Rectal smooth muscle tissue (tissue), 1 donor: ENCODE data around the gene C21orf91.

Experiments
- H3K27ac ChIP-seq: one replicate; pipeline ENCODE4 v1.7.0; 2013; ENCODE audit warnings: low read depth, low read length, inconsistent platforms
- H3K27me3 ChIP-seq: one replicate; pipeline ENCODE4 v1.7.0; 2013; ENCODE audit warnings: low read length; ENCODE audit not compliant: control insufficient read depth, insufficient read depth
- H3K36me3 ChIP-seq: one replicate; pipeline ENCODE4 v1.7.0; 2013; ENCODE audit warnings: low read length; ENCODE audit not compliant: control insufficient read depth, insufficient read depth
- H3K4me1 ChIP-seq: one replicate; pipeline ENCODE4 v1.7.0; 2013; ENCODE audit warnings: low read length; ENCODE audit not compliant: control insufficient read depth, insufficient read depth
- H3K4me3 ChIP-seq: one replicate; pipeline ENCODE4 v1.7.0; 2013; ENCODE audit warnings: low read length
- H3K9ac ChIP-seq: one replicate; pipeline ENCODE4 v1.7.0; 2013; ENCODE audit warnings: low read length

Gene C21orf91

DNA sequence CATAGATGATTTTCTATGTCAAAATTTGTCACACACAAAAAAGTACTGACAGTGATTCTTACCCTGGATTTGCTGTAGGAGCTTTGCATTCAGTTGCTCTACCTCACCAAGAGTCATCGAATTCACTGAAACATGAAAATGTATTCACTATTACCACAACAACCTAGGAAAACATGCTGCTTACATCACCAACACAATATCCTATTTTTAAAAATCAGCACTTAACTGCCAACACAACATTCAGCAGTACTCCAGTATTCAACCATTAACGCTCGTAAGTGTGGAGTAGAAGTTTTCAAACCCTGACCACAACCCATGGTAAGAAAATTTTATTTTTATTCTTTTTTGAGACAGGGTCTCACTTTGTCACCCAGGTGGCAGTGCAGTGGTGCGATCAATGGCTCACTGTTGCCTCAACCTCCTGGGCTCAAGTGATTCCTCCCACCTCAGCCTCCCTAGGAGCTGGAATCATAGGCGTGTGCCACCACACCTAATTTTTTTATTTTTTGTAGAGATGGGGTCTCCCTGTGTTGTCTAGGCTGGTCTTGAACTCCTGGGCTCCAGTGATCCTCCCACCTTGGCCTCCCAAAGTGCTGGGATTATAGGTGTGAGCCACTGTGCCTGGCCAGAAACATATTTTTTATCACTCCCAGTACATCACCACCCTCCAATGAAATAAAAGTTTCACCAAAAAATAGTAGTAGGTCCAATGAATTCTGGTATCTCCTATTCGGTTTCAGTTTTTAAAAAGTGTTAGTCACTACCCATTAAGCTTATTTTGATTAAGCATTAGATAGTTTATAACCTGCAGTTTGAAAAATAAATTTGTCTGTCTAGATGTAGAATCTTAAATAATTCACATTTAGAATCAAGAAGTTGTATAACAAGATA, 23.8 kb downstream of the C21orf91 start:
- Histone ChIP-seq H3K9ac (no peak overlapping the region), H3K27ac (no peak overlapping the region), H3K27me3 (no peaks in the 10 kb centered on the region), H3K4me1 (peaks cover 9% of the 10 kb centered on the region), H3K36me3 (no peaks in the 10 kb centered on the region), H3K4me3 (no peak overlapping the region)

DNA sequence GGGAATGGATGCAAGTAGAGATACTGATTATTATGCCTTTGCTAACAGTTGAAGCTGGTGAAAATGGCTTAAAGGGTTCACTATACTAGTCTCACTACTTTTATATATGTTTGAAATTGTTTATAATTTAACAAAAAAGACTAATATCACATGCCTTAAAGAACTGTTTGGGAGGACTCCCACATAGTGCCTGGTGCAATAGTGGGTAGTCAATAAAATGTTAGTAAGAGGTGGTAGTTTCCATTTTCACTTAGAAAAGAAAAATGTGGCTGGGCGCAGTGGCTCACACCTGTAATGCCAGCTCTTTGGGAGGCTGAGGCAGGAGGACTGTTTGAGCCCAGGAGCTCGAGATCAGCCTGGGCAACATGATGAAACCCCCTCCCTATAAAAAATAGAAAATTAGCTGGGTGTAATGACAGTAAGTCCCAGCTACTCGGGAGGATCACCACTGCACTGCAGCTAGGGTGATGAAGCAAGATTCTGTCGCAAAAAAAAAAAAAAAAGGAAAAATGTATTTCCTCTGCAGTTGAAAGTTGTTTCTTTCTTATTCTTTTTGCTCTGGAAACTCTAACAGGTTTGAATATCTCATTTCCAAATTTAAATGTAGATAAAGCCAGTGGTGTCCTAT, 24.5 kb downstream of the C21orf91 start:
- Histone ChIP-seq H3K27me3 (no peaks in the 10 kb centered on the region), H3K4me1 (peaks cover 9% of the 10 kb centered on the region), H3K36me3 (no peaks in the 10 kb centered on the region), H3K4me3 (no peak overlapping the region), H3K9ac (no peak overlapping the region), H3K27ac (no peak overlapping the region)

DNA sequence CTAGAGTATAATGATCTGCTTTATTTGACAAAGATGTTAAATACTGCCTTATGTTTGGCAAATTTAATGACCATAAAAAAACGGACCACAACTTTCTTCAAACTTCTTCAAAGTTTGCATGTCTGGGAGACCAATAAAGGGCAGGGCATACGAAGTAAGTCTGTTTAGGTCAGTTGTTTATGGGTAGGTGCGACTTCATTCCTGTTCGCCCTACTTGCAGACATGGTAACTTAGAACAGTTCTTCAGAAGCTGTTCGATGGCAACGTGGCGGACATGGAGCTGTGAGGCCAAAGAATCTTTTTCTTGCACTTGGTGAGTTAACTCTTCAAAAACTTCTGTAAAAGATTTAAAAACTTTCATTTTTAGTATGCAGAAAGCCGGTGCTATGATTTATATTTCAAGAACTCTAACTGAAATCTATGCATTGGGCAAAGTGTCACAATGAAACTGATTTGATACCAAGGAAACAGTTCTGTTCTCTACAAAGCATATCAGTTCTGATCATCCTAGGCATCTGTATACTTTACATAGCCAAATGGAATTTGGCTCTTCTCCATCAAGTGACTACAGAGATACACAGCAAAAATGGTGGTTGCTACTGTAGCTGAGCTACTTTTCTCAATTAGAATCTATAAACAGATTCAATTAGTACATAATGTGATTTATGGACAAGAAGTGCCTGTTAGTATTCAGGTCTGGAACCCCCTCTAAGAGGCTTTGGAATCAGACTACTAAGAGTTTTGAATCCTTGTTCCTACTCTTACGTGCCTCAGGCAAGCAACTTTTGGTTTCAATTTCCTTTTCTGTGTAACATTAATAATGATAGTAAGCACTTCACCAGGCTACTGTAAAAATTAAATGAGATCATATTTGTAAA, 25.7 kb downstream of the C21orf91 start:
- Histone ChIP-seq H3K9ac (no peak overlapping the region), H3K4me1 (peaks cover 9% of the 10 kb centered on the region), H3K27me3 (no peaks in the 10 kb centered on the region), H3K27ac (peak overlapping the region; percentile 48), H3K36me3 (no peaks in the 10 kb centered on the region), H3K4me3 (peak overlapping the region; percentile 52)

DNA sequence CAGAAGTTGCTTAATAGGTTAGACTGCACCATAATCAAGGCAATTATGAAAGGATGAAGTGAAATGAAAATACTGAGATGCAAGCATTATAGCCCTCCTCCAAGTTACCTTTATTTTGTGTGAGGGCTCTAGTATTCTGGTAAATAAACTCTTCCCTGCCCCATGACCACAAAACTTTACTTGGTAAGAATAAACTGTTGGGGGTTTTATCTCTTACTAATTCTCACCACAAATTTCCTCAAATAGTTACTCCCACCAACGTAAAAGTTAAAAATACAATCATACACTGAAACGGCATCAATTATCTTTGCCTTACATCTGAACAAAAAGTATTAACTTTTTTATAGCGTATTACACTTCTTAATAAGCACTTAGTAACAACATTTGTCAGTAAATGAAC, 29.5 kb downstream of the C21orf91 start:
- Histone ChIP-seq H3K4me1 (peaks cover 9% of the 10 kb centered on the region), H3K27ac (no peak overlapping the region), H3K27me3 (no peaks in the 10 kb centered on the region), H3K4me3 (no peak overlapping the region), H3K9ac (no peak overlapping the region), H3K36me3 (peaks cover 7% of the 10 kb centered on the region)

DNA sequence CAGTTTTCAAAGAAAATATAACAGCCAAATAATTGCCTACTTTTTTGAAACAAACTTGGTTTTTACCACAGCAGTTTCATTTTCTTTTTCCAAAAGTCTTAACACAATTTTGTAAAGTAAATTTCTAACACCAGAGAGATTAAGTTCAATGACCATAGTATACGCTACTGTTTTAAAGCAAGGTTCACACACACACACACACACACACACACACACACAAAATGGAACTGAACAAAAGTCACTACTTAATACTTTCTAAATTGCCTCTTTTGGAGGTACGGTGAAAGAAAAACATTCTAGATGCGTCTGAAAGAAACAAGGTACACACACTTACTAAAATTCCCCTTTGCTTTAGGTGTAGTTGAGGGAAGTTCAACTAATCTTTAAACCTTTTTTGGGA, 30.1 kb downstream of the C21orf91 start:
- Histone ChIP-seq H3K4me1 (peaks cover 5% of the 10 kb centered on the region), H3K4me3 (no peak overlapping the region), H3K27ac (no peak overlapping the region), H3K9ac (no peak overlapping the region), H3K36me3 (peaks cover 7% of the 10 kb centered on the region), H3K27me3 (no peaks in the 10 kb centered on the region)

DNA sequence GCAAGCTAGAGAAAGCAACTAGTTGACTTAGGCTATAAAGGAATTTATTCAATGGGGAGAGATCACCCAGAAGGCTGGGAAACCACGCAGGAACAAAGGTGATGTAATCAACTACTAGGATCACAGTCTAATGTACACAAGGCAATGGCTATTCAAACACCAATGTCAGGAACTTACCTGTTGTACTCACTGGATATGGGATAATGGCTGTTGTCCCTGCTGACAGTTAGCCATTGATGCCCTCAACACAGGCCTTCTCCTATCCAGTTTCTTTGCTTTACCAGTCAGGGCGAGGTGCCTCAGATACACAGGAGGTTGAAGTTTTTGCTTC, 32.3 kb downstream of the C21orf91 start:
- Histone ChIP-seq H3K4me3 (no peak overlapping the region), H3K27ac (no peak overlapping the region)

DNA sequence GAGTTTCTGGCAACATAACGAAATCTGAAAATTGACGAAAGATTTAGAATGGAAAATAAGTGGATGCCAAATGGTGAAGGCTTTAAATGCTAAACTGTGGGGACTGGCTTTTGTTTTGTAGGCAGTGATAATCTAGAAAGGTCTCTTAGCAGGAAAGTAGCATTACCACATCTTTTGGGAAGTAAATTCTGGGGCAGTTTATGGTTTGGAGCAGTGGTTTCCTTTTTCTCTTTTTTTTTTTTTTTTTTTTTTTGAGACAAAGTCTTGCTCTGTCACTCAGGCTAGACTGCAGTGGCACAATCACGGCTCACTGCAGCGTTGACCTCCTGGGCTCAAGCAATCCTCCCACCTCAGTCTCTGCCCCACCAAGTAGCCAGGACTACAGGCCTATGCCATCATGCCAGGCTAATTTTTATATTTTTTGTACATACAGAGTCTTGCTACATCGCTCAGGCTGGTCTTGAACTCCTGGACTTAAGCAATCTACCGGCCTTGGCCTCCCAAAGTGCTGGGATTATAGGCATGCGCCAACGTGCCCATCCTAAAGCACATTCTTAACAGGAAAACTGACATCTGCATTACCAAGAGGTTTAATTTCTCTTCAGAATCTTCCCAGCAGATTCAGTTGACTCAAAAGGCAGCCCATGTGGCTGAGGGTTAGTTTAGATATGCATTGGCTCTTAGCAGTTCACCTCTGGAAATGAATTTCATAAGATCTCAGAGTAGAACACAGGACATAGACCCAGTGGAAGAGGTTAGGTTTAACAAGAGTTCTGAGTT, 32.9 kb downstream of the C21orf91 start:
- Histone ChIP-seq H3K4me3 (no peak overlapping the region), H3K27ac (no peak overlapping the region), H3K27me3 (no peaks in the 10 kb centered on the region), H3K9ac (no peak overlapping the region), H3K36me3 (peaks cover 7% of the 10 kb centered on the region), H3K4me1 (no peaks in the 10 kb centered on the region)

More for the DNA sequence above, 32.3 kb downstream of the C21orf91 start:
- Histone ChIP-seq H3K36me3 (peaks cover 7% of the 10 kb centered on the region), H3K27me3 (no peaks in the 10 kb centered on the region), H3K4me1 (no peaks in the 10 kb centered on the region), H3K9ac (no peak overlapping the region)

DNA sequence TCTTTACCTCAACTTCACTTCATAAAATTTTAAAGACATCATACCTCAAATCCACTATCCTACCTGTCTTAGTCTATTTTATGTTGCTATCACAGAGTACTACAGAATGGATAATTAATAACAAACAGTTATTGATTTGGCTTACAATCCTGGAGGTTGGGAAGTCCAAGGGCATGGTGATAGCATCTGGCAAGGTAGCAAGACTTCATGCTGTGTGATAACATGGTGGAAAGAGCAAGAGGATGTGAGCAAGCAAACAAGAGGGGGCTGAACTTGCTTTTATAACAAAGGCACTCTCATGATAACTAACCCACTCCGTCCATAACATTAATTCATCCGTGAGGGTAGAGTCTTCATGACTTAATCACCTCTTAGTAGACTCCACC, 33.8 kb downstream of the C21orf91 start:
- H3K4me3 ChIP-seq = no peak overlapping the region
- peaks cover 7% of the 10 kb centered on the region for H3K36me3 ChIP-seq
- no peak overlapping the region for H3K27ac ChIP-seq
- H3K4me1 ChIP-seq = no peaks in the 10 kb centered on the region
- no peak overlapping the region for H3K9ac ChIP-seq
- H3K27me3 ChIP-seq = no peaks in the 10 kb centered on the region

DNA sequence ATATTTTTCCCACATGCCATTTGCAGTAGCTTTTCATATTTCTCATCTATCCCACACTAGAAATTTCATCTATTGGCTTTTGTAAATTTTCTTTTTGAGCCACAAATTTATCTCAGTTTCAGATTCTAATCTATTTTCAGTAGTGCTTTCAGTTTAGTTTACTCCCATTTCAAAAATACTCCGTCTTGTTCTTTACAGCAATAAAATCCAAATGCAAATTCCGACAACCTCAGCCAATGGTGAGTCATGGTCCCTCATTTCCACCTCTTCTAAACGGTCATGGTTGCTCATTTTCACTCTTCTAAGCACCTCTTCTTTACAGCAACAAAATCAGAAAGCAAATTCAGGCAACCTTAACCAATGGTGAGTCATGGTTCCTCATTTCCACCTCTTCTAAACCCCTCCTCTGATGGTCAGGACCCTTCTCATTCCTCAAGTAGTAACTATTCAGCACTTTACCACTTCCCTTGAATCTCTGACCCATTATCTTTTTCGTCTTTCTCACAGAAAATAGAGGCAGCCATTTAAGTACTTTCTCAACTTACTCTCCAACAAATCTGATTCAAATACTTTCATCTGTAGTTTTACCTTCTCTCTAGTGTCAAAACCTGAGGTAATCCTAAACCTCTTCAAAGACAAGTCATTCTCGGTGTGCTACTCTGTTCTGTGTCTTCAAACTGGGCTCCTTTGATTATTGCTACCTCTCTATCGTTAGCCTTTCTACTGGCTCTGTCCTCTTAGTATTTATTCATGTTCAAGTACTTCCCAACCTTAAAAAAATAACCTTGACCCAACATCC, 34.4 kb downstream of the C21orf91 start:
- no peaks in the 10 kb centered on the region for H3K4me1 ChIP-seq
- no peak overlapping the region for H3K9ac ChIP-seq
- no peaks in the 10 kb centered on the region for H3K27me3 ChIP-seq
- H3K27ac ChIP-seq = no peak overlapping the region
- H3K4me3 ChIP-seq = no peak overlapping the region
- H3K36me3 ChIP-seq = peaks cover 7% of the 10 kb centered on the region

DNA sequence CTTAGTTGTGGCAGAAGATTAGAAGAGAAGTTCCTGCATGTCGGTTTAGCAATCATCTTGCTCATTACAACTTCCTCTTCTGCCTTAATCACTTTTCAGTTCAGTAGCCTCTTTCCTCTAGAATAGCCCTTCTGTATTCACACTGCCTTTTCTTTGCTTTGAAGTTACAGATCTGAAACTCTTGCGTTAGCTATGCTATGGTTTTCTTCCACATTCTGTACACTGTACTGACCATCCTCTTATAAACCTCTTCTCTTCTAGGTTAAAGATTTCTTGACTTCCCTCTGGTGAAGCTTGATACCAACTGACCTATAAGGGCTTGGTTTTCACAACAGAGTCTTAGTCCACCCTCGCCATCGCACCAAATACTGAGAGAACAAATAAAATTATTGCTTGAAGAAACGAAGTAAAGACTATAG, 35.0 kb downstream of the C21orf91 start:
- Histone ChIP-seq H3K27ac (no peak overlapping the region), H3K36me3 (peaks cover 7% of the 10 kb centered on the region), H3K9ac (no peak overlapping the region)

DNA sequence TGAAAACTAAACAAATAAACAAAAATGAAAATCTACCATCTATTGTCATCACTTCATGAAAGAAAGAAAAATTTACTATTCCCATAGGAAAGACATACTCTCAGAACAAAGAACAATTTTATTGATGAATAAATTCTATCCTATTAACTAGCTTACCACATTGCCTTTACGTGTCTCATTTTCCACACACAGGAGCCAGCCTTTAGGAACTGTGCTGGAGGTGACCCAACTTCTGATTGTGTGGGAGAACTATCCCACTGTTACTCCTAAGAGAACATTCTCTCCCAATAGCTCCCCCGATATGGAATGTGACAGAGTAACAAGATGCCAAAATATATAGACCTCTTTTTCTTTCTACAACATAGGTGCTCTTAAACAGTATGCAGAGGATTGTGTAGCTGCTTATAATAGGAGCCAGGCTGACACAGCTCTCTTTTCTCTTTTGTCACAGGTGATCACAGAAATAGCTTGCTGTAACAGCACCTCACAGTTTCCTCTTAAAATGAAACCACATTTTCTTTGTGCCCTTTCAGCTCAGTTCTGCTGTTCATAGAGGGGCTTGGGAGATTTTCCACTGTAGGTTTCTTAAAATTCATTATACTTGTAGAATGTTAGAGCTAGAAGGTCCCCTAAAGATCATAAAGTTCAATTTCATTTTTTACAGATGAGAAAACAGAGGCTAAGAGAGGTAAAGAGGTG, 35.5 kb downstream of the C21orf91 start:
- peaks cover 7% of the 10 kb centered on the region for H3K36me3 ChIP-seq
- no peak overlapping the region for H3K4me3 ChIP-seq
- no peaks in the 10 kb centered on the region for H3K27me3 ChIP-seq
- no peak overlapping the region for H3K27ac ChIP-seq
- no peaks in the 10 kb centered on the region for H3K4me1 ChIP-seq
- H3K9ac ChIP-seq = no peak overlapping the region

More for the DNA sequence above, 35.0 kb downstream of the C21orf91 start:
- no peaks in the 10 kb centered on the region for H3K27me3 ChIP-seq
- H3K4me3 ChIP-seq = no peak overlapping the region
- H3K4me1 ChIP-seq = no peaks in the 10 kb centered on the region
